NCI-H748 (cell line): Measurements from ENCODE around the gene GPRIN2.
A peak's percentile ranks its signal among the peaks of the same experiment; 100 is the strongest.
"Not testable (repeated sequence)": the region's sequence is repeated elsewhere in the genome, so short reads cannot be mapped to it uniquely, and the experiment has no call there.

Source experiments
- DNase-seq: peaks from one replicate; lab custom pipeline; 2025; ENCODE audit not compliant: unreplicated experiment; lab: John Stamatoyannopoulos, UW

Gene GPRIN2

DNA sequence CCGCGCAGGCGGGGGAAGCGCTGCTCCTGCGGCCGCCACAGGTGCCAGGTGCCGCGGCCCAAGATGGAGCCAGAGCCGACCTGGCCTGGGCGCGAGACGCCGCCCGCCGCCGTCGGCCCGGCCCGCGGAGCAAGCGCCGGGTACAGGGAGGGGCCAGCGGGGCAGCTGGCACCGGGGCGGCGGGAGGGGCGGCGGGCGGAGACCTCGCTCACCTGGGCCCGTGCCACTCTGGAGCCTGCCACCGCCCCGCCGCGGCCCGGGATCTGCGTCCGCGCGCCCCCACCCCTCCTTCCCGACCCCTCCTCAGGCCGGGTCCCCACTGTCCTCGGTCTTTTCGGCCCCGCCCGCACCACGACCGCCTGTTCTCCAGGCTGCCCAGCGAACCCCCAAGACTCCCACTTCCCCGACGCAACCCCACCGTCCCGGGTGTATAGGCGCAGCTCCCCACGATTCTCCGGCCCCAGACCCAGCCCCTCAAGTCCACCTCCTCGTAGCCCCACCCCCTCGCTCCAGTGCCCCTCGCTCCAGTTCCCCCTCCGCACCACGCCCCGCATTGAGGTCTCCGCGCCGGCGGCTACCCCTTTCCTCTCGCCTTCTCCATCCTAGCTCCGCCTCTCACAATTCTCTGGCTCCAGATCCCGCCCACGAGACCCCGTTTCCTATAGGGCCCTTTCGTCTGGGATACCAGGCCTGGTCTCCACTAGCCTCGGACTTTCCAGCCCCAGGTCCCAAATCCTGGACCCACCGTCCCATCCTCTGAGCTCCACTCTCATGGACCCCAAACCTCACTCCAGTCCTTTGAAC, at the start of gene GPRIN2:
GPRIN2 (minus strand) TSS at position 144 of the 804 bp plus-strand sequence. CDS start 5,922 bp downstream, outside the sequence.
- DNase-seq = peak; percentile 55

- not testable (repeated sequence) for DNase-seq
These were observed 44.1 kb upstream of the GPRIN2 start for GRCh38 chr10:46600516-46600915.

DNA sequence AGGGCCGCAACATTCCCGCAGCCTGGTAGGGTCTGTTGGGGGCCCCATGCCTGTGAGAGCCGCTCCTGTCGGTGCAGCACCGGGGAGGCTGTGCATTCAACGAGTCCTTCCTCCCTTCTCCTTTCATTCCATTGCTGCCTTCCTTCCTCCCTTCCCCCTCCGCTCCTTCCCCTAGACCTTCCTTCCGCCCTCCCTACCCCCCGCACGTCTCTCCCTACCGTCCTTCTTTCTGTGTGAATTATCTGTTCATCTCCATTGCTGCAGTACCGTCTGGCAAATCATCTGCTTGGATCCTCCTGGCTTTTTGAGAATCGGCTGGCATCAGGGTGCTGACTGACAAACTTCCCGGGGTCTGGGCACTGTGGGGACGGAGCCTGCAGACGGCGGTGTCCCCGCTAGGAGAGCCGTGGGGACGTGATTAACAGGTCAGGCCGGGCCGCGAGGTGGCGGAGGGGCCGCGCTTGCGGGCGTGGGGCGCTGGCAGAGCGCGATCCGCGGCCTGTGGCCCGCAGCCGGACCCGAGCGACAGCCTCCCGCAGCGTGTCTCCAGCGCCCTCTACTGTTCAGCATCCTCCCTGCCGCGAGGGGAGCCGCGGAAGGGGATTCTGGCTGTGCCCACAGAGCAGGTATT, 41.3 kb upstream of the GPRIN2 start:
- DNase-seq = not testable (repeated sequence)

DNA sequence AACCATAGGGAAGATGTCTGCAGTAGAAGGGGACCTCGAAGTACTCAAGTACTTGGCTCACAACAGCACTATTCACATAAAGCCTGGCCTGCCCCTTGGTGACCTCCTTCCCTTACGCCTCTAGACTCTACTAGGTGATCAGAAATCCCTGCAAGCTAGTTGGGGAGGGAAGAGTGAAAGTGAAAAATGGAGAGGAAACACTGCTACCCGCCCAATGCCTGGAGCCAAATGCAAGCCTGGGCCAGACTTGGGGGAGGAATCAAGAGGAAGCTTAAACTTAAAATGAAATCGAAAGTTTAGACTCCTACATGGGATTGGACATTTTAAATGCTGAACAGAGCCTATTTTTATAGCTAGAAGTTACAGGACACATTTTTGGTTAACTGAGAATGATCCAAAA, 40.1 kb upstream of the GPRIN2 start:
- not testable (repeated sequence) for DNase-seq

DNA sequence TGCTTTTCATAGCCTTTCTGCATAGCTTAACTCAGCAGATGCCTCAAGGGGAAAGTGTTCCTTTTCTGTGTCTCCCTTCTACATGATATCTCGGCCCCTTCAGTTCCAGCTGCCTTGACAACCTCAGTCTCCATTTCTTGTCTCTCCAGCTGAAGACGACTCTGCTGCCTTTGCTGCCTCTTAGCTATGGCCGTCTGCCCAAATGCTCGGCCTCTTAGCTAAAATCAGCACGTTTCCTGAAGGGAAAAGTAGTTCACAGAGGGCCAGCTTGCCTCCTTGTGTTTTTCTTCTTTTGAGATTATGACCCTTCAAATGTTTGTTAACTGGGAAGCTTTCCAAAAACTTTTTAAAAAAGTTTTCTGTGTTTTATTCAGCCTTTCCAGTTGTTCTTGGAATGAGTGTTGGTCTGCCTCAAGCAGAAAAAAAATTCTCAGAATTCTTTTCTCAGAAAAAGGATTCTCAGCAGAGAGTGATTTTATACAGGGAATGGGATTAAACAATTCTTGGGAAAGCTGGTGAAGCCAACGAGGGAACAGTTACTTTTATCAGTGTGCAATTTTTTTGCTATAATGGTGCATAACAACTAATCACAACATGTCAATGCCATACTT, 38.1 kb upstream of the GPRIN2 start:
- DNase-seq = not testable (repeated sequence)

DNA sequence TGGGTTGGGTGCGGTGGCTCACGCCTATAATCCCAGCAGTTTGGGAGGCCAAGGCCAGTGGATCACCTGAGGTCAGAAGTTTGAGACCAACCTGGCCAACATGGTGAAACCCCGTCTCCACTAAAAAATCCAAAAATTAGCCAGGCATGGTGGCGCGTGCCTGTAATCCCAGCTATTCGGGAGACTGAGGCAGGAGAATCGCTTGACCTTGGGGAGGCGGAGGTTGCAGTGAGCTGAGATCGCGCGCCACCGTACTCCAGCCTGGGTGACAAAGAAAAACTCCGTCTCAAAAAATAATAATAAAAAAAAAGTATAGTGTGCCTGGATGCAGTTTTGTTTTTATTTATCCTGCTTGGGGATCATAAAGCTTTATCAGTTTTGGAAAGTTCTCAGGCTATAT, 36.8 kb upstream of the GPRIN2 start:
- DNase-seq = not testable (repeated sequence)

DNA sequence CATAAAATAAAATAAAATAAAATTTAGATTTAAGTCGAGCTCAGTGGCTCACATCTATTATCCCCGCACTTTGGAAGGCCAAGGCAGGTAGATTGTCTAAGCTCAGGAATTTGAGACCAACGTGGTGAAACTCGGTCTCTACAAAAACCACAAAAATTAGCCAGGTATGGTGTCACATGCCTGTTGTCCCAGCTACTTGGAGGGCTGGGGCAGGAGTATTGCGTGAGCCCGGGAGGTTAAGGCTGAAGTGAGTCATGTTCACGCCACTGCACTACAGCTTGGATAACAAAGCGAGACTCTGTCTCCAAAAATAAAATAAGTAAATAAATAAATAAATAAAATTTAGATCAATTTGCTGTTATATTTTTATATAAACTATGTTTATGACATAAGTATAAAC, 34.6 kb upstream of the GPRIN2 start:
- not testable (repeated sequence) for DNase-seq

GRCh38 chr10:46589589-46589988, 33.1 kb upstream of the GPRIN2 start:
- not testable (repeated sequence) for DNase-seq

DNA sequence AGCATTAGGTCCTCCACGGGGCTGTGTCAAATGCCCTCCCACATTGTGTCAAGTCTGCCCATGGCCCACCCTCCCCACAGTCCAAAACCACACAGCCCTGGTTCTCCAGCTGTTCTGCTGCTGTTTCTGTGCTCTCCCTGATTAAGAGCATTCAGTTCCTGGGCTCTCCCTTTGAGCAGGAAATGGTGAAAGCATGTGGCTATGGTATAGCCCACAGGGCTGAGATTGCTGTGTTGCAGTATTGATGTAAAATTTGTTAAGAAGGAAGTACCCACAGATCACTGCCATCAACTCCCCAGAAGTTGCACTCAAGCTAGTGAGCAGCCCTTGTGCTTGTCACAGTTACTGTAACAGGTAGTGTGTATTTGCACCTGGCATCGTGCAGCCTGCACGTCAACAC, 31.8 kb upstream of the GPRIN2 start:
- DNase-seq = not testable (repeated sequence)

- DNase-seq = not testable (repeated sequence)
These were observed 31.1 kb upstream of the GPRIN2 start for GRCh38 chr10:46587546-46587945.

DNA sequence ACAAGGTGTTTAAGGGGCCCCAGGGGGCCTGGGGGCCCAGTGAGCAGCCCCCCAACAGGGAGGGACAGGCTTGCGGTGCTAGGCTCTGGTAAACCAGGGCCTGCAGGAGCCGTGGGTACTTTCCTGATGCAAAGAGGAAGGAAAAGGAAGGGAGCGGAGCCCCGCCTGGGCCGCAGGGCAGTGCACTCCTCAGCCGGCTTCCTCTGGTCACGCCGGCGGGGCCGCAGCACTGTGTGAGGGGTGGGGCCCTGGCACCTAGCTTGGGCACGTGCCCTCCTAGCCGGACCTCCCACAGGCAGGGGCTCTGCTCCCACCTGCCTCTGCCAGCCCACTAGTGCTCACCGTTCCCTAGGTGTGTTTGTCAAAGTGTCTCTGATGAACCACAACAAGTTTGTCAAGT, 28.8 kb upstream of the GPRIN2 start:
- DNase-seq = not testable (repeated sequence)

GRCh38 chr10:46584196-46584595, 27.7 kb upstream of the GPRIN2 start:
- DNase-seq = not testable (repeated sequence)

DNA sequence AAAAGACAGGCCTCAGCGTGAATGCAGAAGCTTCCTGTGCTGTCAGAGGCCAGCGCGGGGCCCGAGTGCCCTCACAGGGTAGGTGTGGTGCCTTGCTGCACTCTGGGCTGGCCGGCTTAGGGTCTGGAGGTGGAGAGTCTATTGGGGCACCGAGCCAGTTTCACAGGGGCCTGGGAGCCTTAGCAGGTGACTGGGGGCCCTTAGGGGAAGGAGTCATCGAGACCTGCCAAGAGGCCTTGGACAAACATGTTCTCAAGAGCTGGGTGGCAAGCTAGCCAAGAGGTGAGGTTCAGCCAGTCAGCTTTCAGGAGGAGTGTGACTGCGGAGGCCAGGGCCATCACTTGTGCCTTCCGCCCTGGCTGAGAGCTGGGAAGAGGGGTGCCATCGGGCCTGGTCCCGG, 26.1 kb upstream of the GPRIN2 start:
- DNase-seq = not testable (repeated sequence)

DNA sequence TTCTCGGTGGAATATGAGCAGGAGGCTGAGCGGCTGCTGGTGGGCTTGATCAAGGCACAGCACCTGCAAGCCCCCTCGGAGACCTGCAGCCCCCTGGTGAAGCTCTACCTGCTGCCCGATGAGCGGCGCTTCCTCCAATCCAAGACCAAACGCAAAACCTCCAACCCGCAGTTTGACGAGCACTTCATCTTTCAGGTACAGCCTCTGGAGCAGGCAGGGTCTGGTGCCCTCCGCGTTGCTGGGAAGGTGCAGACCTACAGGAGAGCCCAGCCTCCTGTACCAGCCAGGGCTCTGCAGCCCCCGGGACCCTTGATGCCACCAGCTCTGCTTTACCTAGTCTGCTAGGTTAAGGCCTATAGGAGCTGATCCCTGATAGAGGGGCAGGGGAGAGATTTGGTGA, 25.5 kb upstream of the GPRIN2 start:
- not testable (repeated sequence) for DNase-seq

DNA sequence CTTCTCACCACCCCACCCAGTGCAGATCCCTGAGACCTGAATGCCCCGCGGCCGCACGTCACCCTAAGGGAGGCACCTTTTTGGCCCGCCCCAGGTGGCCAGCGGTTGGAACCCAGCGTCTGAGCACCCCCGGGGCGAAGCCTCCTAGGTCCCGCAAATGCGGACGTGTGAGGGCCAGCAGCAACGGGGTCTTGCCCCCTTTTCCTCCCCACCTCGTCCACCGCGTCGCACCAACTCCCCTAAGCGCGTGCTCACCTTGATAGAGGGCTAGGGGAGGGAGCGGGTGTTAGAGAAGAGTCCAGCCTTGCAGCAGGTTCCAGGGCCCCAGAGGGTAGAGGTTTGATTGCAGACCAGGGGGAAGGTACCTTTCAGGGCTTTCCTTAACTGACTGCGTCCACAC, 22.9 kb upstream of the GPRIN2 start:
- not testable (repeated sequence) for DNase-seq

DNA sequence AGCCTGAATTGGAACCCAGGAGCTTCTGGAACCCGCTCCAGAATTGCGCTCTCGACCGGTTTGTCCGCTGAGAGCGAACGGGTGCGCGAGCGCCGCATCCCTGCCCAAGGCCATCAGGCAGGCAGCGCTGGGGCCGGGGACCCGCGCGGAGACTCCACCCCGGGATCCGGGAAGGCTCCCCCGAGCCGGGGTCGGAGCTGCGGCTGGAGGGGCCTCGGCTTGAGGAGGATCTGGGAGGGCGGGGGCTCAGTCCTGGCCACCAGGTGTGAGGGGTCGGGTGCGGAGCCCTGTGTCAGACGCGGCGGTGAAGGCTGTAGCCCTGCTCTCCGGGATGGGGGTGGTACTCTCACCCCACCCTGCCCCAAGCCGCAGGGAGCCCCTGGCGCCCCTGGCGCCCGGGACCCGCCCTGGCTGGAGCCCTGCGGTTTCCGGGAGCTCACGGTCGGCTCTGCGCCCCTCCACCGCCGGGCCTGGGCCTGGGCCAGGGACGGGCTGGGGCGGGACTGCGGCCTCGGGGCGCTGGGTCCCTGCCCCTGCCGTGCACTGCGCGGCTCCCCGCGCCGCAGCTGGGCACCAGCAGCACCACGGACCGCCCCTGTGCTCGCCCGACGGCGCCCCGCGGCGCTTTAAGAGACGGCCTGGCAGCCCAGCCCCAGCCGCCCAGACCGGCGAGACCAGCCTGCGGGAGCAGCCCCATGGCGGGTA, 22.2 kb upstream of the GPRIN2 start, which contains the start of gene SYT15:
SYT15 (plus strand) TSS at position 655 of the 705 bp plus-strand sequence; CDS start at position 696, 41 bp downstream.
- DNase-seq = not testable (repeated sequence)

DNA sequence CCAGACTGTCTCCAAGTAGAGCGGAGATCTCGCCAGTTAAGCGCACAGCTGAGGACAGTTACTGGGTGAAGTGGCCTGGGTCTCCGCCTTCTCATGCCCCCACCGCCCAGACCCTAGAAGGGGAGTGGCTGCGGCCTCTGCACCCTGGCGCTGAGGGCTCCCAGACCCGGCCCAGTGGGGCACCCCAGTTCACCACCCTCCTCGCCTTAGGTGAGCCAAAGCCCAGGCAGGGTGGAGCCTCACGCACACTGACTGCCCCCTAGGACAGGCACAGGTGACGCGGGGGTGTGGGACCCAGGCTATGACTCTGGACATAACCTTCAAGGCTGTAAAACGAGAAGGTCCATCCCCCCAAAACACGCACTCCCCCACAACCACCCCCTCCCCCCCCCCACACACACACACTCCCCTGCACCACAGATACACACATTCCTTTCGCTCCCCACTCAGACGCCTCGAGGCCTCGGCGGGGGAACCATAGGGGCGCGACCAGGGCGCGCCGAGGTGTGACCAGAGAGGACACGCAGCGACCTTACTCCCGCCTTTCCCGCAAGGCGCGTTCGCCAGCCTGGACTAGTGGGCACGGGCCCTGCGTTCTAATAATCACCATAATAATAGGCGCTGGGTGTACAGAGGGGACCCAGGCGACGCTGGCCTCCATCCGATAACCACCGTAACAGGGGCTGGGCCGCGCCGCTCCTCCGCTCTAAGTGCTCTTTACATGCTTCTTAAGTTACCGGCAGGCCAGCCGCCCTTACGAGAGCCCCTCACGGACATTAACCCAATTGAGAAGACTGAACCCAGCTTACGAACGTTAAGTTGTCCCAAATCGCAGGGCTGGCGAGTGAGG, 21.4 kb upstream of the GPRIN2 start:
- not testable (repeated sequence) for DNase-seq

- not testable (repeated sequence) for DNase-seq
These were observed 17.4 kb upstream of the GPRIN2 start for GRCh38 chr10:46573884-46574283.

GRCh38 chr10:46573314-46573713, 16.9 kb upstream of the GPRIN2 start:
- not testable (repeated sequence) for DNase-seq

GRCh38 chr10:46572765-46573164, 16.3 kb upstream of the GPRIN2 start:
- DNase-seq = not testable (repeated sequence)
